SU-DHL-6 (cell line): ENCODE measurements around the gene SLCO3A1.

Source experiments
- H2AFZ ChIP-seq: fragments of 200-600 bp; sonication (generic); 2 replicates; pipeline ENCODE4 v1.6.1; 2014; ENCODE audit warnings: low read depth, mild to moderate bottlenecking, moderate library complexity, mixed read lengths, antibody characterized with exemption, low read length; ENCODE audit not compliant: severe bottlenecking
- H3F3A ChIP-seq: fragments of 200-600 bp; shearing (Covaris generic); 2 replicates; pipeline ENCODE4 v1.6.0; 2016; ENCODE audit warnings: antibody characterized with exemption, mild to moderate bottlenecking; ENCODE audit not compliant: insufficient read depth
- H3K27ac ChIP-seq: fragments of 200-600 bp; sonication (generic); 2 replicates; pipeline ENCODE4 v1.5.1; 2016; ENCODE audit warnings: low read depth, mild to moderate bottlenecking, low read length, moderate library complexity, mixed read lengths
- H3K27me3 ChIP-seq: fragments of 200-600 bp; sonication (generic), shearing (Covaris generic); 2 replicates; pipeline ENCODE4 v1.6.0; 2014; ENCODE audit warnings: mild to moderate bottlenecking, low read length
- H3K36me3 ChIP-seq: fragments of 200-600 bp; sonication (generic); 2 replicates; pipeline ENCODE4 v1.6.1; 2014; ENCODE audit warnings: mild to moderate bottlenecking, low read length, mixed read lengths
- H3K4me2 ChIP-seq: fragments of 300-600, 200-600 bp; shearing (Covaris generic), sonication (generic); 2 replicates; pipeline ENCODE4 v1.6.0; 2014; ENCODE audit warnings: low read length, low read depth, mild to moderate bottlenecking; ENCODE audit not compliant: poor library complexity, severe bottlenecking
- H3K4me3 ChIP-seq: fragments of 200-600 bp; sonication (generic); 2 replicates; pipeline ENCODE4 v1.5.1; 2014; ENCODE audit warnings: antibody characterized with exemption, low read length, mild to moderate bottlenecking, mixed read lengths; ENCODE audit not compliant: insufficient read depth, poor library complexity, severe bottlenecking
- H3K79me2 ChIP-seq: fragments of 200-600 bp; sonication (generic); 2 replicates; pipeline ENCODE4 v1.6.1; 2014; ENCODE audit warnings: mild to moderate bottlenecking, low read length, moderate library complexity; ENCODE audit not compliant: insufficient read depth
- H3K9ac ChIP-seq: fragments of 200-600 bp; sonication (generic); 2 replicates; pipeline ENCODE4 v1.7.0; 2014; ENCODE audit warnings: mild to moderate bottlenecking, low read length
- H3K9me2 ChIP-seq: fragments of 200-600 bp; sonication (generic); replicated peaks from 2 replicates; pipeline ENCODE4 v1.6.1; 2014; ENCODE audit warnings: low read length; ENCODE audit not compliant: insufficient read depth
- H3K9me3 ChIP-seq: fragments of 200-600 bp; sonication (generic); 2 replicates; pipeline ENCODE4 v1.6.1; 2014; ENCODE audit warnings: low read length, mixed read lengths; ENCODE audit not compliant: insufficient read depth
- H4K20me1 ChIP-seq: fragments of 200-600 bp; sonication (generic); 2 replicates; pipeline ENCODE4 v1.6.1; 2014; ENCODE audit warnings: low read depth, mild to moderate bottlenecking, antibody characterized with exemption, low read length, moderate library complexity, mixed read lengths
- EZH2phosphoT487 ChIP-seq: fragments of 200-600 bp; sonication (generic), shearing (Covaris generic); conservative IDR thresholded peaks from 2 replicates; pipeline ENCODE4 v1.6.1; 2018; ENCODE audit warnings: mild to moderate bottlenecking, antibody characterized with exemption, low read length, moderate library complexity, mixed read lengths
- TF ChIP-seq, protein P1 (sequence below): fragments of 200-600 bp; sonication (generic); IDR thresholded peaks from one replicate; pipeline ENCODE4 v1.5.1; 2017; ENCODE audit warnings: antibody characterized with exemption, mild to moderate bottlenecking, low read length, moderate library complexity; ENCODE audit not compliant: insufficient read depth, poor library complexity, severe bottlenecking

The SLCO3A1 gene

DNA sequence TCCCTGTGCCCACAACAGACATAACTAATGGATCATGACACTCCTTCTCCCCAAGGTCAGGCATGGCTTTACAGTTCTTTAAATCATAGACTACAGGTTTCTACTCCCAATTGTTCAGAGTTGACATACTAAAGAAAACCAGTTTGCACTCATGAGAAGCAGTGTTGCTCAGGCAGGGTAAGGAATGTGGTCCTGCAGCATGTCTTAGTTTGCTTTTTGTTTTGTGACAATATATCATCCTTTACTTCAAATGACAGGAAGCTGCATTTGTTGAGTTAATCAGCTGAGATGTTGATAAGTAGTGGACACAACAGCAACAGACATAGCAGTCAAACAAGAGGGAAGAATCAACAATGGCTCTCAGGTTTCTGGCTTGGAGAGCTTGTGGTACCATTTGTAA lies 267.5 kb downstream of the SLCO3A1 start:
- H3K27ac ChIP-seq, result no peak overlapping the region

DNA sequence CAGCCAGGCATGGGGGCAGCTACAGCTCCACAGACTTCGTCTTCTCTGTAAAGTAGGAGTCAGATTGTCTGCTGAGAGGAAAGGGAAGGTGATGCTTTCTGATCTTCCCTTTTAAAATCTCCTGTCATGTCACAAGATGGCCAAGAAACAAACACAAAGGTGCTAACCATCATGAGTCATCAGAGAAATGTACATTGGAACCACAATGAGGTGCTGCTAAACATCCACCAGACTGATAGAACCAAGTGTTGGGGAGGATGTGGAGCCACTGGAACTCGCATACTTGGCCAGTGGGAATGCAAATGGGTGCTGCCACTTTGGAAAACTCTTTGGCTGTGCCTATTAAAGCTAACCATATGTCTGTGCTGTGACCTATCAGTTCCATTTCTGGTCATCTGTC lies 268.8 kb downstream of the SLCO3A1 start:
- Histone ChIP-seq H2AFZ (no peak overlapping the region), H3K9me2 (no peaks in the 10 kb centered on the region), H3K27ac (no peak overlapping the region), H3K9me3 (no peaks in the 10 kb centered on the region), H3K9ac (no peak overlapping the region), H3K36me3 (no peaks in the 10 kb centered on the region), H3K4me2 (no peak overlapping the region), H3K27me3 (no peaks in the 10 kb centered on the region), H3K79me2 (no peaks in the 10 kb centered on the region), H4K20me1 (no peaks in the 10 kb centered on the region), H3K4me3 (no peak overlapping the region), H3F3A (no peaks in the 10 kb centered on the region)
- TF ChIP-seq, protein P1, sequence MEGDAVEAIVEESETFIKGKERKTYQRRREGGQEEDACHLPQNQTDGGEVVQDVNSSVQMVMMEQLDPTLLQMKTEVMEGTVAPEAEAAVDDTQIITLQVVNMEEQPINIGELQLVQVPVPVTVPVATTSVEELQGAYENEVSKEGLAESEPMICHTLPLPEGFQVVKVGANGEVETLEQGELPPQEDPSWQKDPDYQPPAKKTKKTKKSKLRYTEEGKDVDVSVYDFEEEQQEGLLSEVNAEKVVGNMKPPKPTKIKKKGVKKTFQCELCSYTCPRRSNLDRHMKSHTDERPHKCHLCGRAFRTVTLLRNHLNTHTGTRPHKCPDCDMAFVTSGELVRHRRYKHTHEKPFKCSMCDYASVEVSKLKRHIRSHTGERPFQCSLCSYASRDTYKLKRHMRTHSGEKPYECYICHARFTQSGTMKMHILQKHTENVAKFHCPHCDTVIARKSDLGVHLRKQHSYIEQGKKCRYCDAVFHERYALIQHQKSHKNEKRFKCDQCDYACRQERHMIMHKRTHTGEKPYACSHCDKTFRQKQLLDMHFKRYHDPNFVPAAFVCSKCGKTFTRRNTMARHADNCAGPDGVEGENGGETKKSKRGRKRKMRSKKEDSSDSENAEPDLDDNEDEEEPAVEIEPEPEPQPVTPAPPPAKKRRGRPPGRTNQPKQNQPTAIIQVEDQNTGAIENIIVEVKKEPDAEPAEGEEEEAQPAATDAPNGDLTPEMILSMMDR, result no peak
- no peak for TF ChIP-seq EZH2phosphoT487

More for the DNA sequence above, 267.5 kb downstream of the SLCO3A1 start:
- Histone ChIP-seq H3K4me3 (no peak overlapping the region), H3K9me3 (no peaks in the 10 kb centered on the region), H3K27me3 (no peaks in the 10 kb centered on the region), H3K9me2 (no peaks in the 10 kb centered on the region), H3K4me2 (no peak overlapping the region), H3K9ac (no peak overlapping the region), H3F3A (no peaks in the 10 kb centered on the region), H3K79me2 (no peaks in the 10 kb centered on the region), H2AFZ (no peak overlapping the region), H4K20me1 (no peaks in the 10 kb centered on the region), H3K36me3 (no peaks in the 10 kb centered on the region)
- TF ChIP-seq EZH2phosphoT487, result no peak
- TF ChIP-seq, protein P1, result no peak

DNA sequence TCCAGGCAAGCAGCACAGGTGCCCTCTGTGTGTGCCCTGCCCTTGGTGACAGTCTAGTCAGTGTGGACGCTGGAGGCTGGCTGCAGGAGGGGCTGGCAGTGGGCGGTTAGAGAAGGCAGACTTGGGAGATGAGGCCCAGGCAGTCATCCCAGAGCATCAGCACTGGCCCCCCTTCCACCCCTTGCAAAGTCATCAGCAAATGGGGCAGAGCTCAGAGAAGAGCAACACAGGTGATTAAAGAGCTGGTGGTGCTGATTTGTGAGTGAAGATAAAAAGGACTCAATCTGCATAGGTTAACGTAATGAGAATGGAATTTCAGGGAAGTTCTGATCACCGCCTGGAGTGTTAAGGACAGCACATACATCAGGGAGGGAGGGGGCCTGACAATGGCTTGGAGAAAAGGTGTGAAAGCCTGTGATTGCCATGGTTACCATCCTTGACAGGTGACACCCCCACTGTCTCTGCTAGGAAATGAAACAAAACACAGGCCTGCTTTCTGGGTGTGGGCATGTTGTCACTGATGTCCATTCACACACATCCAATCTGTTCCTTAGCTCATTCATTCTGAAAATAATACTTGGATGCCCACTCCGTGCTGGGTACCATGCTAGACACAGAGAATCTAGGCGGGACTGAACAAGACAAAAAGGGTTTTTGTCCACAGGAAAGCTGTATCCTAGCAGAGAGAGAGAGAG lies 270.6 kb downstream of the SLCO3A1 start:
- Histone ChIP-seq H3K4me2 (no peak overlapping the region), H3K36me3 (no peaks in the 10 kb centered on the region), H3K9me3 (no peaks in the 10 kb centered on the region), H4K20me1 (no peaks in the 10 kb centered on the region), H3K4me3 (no peak overlapping the region), H3K27ac (no peak overlapping the region), H3K79me2 (no peaks in the 10 kb centered on the region), H3K27me3 (no peaks in the 10 kb centered on the region), H3K9me2 (no peaks in the 10 kb centered on the region), H3F3A (no peaks in the 10 kb centered on the region), H2AFZ (no peak overlapping the region), H3K9ac (no peak overlapping the region)
- TF ChIP-seq, protein P1, result no peak
- no peak for TF ChIP-seq EZH2phosphoT487
